Stimulated activated CD4-positive, alpha-beta T cell treated with anti-CD3 and anti-CD28 coated beads, Interleukin-12 subunit alpha, Interleukin-12 subunit beta, amount 100 ng/mL, for 4 hours (primary cell): ENCODE results near the gene PSEN1.

Source experiments
- DNase-seq: peaks from one replicate; pipeline ENCODE4 v3.0.0-alpha.2; 2020

Gene PSEN1

DNA sequence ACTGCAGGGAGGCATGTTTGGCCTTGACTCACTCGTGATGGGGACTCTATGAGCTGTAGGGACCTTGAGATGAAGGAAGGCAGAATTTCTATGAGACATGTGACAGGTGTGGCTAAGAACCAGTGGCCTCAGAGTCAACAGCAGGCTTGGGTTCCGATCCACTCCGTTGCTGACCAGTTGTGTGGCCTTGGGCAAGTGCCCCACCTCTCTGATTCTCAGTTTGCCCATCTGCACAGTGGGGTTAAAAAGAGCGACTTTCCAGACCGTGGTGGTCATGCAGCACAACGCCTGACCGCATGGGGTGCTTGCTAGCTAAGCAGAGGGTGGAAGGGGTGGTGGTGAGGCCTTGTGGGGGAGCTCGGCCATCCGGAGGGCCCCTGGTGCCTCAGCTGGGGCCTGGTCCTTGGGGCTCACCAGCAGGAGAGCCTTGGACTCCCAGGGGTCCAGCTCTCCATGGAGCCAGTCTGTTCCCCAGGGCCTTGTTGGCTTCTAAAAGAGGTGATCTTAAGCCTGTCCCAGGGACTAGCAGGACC is 119.5 kb downstream of the PSEN1 start:
- no peak for DNase-seq

DNA sequence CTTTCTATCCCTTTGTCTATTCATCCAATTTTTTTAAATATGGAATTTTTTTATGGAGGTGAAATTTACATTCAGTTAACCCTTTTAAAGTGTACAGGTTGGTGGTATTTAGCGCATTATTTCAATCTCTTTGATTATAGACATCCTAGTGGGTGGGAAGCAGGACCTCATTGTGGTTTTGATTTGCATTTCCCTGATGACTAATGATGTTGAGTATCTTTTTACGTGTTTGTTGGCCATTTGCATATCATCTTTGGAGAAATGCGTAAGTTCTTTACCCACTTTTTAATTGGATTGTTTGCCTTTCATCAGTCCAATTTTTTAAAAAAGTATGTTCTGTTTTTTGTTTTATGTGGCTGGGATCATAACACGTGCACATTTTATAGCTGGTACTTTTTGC is 121.8 kb downstream of the PSEN1 start:
- DNase-seq, result no peak

DNA sequence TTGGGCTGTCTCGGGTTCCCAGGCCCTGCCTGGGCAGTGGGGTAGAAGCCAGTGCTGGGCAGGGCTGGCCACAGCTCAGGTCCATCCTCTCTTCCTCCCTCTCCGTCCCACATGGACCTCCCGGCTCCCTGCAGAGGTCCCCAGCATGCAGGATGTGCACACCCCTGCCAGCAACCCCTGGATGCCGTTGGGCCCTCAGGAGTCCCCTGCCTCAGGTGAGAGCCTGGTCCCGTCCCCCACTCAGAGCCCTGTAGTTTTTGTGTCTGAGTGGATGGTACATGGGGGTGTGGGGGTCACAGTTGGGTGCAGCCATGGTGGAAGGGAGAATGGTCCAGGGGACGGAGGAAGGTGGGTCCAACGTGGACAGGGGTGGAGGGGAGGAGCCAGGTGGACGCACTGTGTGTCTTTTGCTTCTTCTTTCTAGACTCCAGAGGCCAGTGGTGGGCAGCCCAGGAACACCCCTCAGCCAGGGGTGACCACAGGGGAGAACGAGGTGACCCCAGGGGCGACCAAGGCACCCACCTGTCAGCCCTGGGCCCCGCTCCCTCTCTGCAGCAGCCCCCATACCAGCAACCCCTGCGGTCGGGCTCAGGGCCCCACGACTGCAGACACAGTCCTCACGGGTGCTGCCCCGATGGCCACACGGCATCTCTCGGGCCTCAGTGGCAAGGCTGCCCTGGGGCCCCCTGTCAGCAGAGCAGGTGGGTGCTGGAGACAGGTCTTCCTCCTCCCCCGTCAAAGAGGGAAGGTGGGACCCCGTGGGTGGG is 122.7 kb downstream of the PSEN1 start:
- DNase-seq, result no peak

DNA sequence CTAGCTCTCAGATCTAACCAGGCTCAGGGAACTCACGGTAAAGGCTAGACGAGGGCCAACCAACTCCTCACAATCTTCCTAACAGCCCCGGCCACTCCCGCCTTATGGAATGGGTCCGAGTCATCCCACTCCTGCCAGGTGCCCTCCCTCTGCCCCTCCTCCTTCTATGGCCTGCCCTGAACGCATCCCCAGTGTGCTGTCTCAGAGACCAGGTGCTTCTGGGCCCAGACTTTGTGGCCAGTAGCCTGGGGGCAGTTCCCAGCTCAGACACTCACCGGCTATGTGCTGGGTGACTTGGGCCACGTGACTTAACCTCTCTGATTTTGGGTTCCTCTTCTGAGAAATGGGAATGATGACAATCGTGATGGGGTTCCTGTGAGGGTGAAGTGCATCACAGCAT is 123.5 kb downstream of the PSEN1 start:
- no peak for DNase-seq

DNA sequence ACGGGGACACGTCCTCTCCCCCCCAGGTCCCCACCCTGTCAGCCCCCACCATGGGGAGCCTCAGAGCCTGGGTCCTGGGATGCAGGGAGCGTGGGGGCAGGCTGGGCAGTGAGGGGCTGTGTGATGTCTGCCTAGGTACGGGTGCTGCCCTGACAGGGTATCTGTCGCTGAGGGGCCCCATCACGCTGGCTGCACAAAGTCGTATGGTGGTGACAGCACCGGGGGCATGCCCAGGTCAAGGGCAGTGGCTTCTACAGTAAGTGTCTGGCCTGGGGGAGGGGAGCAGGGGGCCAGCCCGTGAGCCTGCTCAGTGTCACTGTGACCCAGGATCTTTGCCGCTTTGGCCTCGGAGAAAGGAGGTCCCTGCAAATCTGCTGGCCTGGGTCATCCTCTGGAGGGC is 124.3 kb downstream of the PSEN1 start:
- DNase-seq, result no peak

DNA sequence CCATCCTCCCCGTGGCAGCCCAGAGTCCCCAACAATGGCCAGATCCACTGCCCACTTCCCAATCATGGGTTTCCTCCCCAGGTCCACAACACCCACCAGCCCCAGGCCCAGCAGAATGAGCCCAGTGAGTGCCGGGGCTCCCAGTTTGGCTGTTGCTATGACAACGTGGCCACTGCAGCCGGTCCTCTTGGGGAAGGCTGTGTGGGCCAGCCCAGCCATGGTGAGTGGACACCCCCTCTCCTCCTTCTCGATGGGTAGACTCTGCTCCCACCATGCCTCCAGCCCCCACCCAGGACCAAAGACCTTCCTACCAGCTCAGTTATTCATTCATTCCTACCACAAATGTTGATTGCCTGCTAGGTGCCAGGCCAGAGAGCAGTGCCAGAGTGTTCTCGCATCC is 124.8 kb downstream of the PSEN1 start:
- DNase-seq, result no peak

DNA sequence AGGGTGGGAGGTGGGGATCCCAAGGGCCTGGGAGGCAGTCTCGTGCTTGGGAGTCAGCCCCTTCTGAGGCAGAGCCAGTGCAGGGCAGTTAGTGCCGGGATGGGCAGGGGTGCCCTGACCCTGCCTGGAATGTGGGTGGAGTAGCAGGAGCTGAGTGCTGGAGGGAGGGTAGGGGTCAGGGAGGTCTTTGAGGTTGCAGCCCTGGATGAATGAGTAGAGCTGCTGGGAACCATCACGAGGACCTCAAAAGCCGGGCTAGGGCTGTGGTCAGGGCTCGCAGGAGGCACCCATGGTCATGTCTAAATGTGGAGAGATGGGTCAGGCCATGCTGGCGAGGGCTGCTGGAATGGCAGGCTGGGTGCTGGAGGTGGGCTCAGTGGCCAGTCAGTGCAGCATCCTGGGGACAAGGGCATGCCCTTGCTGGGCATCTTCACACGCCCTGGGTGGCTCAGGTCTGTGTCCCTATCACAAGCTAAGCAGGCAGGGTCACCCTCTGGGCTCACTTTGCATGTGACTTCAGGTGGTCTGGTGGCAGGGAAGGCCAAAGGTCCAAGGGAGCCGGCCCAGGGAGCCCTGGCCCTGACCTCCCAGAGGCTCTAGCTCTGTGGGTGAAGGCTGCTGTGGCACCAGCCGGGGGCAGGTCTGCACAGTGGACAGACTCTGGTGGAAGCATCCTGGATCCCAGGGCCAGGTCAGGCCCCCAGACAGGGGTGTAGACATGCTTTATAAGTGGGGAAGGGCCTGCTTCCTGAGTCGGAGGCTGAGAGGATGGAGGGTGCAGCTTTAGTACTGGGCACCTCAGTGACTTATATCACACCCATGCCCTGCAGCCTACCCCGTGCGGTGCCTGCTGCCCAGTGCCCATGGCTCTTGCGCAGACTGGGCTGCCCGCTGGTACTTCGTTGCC is 125.5 kb downstream of the PSEN1 start:
- DNase-seq, result no peak

DNA sequence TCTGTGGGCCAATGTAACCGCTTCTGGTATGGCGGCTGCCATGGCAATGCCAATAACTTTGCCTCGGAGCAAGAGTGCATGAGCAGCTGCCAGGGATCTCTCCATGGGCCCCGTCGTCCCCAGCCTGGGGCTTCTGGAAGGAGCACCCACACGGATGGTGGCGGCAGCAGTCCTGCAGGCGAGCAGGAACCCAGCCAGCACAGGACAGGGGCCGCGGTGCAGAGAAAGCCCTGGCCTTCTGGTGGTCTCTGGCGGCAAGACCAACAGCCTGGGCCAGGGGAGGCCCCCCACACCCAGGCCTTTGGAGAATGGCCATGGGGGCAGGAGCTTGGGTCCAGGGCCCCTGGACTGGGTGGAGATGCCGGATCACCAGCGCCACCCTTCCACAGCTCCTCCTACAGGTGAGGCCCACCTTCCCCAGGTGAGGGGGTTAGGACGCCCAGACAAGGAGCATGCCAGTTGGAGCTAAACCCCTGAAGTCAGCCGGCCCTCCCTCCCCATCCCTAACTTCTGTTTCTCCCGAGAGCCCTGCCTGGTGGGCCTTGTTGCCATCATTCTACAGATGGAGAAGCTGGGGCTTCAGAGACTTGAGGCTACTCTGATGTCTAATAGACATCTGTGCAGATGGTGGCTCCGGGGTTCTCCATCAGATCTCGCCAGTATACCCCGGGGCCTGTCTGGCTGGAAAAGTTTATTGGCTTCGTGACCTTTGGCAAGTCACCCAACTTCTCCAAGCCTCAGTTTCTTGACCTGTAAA is 126.3 kb downstream of the PSEN1 start:
- no peak for DNase-seq

DNA sequence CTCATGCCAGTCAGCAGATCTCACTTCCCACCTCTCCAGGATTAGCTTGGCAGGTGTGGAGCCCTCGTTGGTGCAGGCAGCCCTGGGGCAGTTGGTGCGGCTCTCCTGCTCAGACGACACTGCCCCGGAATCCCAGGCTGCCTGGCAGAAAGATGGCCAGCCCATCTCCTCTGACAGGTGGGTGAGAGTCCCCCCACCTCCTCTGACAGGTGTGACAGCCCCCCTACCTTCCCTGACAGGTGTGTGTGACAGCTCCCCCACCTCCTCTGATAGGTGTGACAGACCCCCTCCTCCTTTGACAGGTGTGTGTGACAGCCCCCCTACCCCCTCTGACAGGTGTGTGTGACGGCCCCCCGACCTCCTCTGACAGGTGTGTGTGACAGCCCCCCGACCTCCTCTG is 127.3 kb downstream of the PSEN1 start:
- DNase-seq, result no peak

DNA sequence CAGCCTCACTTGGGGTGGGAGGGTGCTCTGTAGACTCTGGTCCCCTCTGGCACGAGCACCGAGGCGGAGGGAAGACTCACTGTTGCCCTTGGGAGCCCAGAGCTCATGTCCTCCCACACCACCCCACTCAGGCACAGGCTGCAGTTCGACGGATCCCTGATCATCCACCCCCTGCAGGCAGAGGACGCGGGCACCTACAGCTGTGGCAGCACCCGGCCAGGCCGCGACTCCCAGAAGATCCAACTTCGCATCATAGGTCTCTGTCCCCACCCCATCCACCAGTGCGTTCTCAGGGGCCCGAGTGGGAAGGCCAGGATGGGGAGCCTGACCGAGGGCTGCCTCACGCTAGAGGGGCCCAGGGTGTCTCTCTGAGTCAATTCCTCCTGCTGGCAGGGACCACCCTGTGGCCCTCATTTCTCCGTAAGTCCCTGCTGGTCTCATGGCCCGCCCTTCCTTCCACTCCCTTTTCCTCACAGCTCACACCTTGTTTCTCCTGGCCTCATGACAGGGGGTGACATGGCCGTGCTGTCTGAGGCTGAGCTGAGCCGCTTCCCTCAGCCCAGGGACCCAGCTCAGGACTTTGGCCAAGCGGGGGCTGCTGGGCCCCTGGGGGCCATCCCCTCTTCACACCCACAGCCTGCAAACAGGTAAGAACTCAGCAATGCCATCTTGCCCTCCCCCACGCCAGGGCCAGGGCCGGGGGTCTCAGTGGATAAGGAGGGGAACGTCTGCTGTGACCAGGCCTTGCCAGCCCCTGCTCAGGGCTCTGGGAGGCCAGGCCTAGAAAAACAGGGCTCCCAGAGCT is 128.0 kb downstream of the PSEN1 start:
- no peak for DNase-seq

DNA sequence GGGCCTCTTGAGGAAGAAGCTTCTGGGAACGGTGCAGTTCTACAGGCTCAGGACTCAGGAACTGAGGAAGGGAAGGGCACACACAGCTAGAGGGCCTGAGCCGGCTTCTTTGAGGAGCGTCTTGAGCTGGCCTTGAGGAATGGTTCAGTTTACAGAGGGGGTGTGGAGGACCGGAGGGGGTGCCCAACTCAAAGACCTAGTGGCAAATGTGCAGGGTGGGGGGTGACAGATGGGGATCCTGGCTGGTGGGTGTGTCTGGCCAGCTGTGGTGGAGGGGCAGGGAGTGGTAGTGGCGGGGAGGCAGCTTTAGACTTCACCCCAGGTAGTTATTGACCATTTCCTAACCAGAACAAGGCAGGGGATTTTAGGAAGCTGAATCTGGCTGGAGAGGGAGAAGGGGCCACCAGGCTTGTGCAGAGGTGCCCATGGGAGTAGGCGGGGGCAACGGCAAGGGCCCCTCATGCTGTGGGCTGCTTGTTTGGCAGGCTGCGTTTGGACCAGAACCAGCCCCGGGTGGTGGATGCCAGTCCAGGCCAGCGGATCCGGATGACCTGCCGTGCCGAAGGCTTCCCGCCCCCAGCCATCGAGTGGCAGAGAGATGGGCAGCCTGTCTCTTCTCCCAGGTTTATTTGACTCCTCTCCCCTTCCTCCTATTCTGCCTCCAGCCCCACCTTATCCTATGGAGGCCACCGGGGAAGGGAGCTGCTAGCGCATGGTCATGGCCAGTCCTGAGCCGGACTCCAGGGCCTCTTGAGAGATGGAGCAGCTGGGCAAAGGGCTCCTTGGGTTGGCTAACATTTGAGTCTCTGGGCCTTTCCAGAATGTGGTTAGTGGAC is 128.8 kb downstream of the PSEN1 start:
- DNase-seq, result no peak

DNA sequence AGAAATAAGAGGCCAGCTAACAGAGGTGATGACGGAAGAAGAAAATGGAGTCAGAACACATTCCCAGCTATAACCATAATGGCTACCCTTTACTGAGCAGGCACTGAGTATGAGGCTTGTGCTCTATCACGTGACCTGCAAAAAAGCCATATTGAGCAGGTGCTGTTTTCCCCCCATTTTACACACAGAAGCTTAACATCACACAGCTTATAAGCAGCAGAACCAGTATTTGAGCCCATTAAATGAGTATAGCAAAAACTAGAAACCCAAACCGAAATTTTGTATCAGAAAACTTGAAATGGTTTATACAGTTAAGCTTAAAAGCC is 129.4 kb downstream of the PSEN1 start:
- no peak for DNase-seq

DNA sequence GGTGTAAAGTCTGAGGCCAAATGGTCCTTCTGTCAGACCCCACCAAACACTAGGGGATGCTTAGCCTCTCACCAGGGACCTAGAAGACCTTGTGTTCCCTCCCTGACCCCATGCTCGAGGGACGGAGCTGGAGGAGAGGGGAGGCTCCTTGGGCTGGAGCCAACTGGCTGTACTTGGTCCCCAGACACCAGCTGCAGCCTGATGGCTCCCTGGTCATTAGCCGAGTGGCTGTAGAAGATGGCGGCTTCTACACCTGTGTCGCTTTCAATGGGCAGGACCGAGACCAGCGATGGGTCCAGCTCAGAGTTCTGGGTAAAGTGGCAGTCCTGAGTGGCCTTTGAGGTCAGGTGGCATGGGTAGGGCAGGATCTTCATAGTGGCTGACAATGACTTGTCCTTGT is 130.0 kb downstream of the PSEN1 start:
- no peak for DNase-seq

DNA sequence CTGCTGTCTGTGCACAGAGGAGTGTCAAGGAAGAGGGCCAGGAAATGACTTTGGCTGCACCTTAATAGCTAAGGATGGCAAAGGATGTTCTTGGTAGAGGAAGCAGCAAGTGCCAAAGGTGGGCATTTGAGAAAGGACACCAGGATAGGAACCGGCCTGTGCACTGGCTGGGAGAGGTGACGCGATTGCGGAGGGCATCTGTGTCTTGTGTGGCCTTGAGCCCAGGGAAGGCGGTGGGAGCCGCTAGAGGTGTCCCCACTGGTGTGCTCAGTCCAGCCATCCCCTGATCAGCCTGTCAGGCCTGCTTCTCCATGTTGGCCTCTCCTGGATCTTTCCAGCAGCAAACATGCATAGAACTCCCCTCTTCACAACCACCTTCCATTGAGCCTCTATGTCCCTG is 131.2 kb downstream of the PSEN1 start:
- DNase-seq, result no peak

DNA sequence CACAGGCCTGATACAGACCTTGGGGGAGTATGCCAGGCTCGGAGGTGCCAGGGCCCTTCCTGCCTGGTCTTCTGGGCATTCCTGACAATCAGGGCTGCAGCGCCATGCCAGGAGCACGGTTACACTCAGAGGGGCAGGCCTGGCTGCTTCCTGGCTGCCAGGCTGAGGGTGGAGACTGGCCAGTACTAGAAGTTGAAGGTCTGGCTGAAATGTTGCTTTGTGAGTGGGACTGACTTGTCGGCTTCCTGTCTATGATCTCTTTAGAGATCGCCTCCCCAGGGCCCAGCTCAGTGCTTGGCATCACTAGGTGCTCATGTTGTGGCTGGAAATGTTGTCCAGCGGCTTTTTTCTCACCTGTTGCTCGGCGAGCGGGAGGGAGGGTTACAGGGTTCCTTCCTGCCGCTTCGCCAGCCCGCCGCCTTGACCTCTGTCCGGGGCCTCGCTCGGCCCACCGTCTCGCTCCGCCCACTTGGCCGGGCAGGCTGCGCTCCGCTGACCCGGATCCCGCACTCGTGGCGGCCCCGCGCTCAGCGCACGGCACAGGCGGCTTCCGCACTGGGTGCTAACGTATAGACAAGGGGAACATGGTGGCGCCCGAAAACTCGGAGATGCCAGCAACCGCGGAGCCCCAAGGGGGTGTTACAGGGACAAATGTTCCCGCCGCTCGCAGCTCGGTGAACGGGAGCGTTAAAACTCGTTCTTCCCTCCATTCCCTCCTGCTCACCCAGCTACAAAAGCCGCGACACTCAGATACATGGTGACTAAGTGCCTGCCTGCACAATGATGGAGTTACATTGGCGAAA is 133.6 kb downstream of the PSEN1 start:
- DNase-seq, result no peak

DNA sequence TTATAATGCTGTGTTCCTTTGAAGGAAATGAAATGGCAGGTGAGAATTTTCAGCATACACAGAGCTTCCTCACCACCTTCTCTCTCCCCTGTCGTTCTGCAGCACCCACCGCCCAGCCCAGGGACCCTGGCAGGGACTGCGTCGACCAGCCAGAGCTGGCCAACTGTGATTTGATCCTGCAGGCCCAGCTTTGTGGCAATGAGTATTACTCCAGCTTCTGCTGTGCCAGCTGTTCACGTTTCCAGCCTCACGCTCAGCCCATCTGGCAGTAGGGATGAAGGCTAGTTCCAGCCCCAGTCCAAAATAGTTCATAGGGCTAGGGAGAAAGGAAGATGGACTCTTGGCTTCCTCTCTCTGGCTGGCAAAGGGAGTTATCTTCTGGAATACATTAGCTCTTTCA is 136.1 kb downstream of the PSEN1 start:
- no peak for DNase-seq
